H9 (cell line): Measurements from ENCODE around the gene ARHGEF38. TPM values are rescaled to one million over a fixed set of nuclear protein-coding genes. Genes with fewer than 3 reads are reported as not detected.

Experiments used
- DNase-seq: peaks from one replicate; pipeline ENCODE4 v3.0.0-alpha.2; 2017
- H2AFZ ChIP-seq: one replicate; pipeline ENCODE4 v1.6.1; 2013; ENCODE audit warnings: mild to moderate bottlenecking, low read length, control low read depth, moderate library complexity
- H2AK5ac ChIP-seq: 2 replicates; pipeline ENCODE4 v1.6.1; 2013; ENCODE audit warnings: low read length, control low read depth, mixed read lengths; ENCODE audit not compliant: insufficient read length
- H2BK120ac ChIP-seq: one replicate; pipeline ENCODE4 v1.6.1; 2013; ENCODE audit warnings: low read depth, mild to moderate bottlenecking, low read length, control low read depth, inconsistent platforms; ENCODE audit not compliant: poor library complexity, severe bottlenecking
- H2BK12ac ChIP-seq: 2 replicates; pipeline ENCODE4 v1.6.1; 2013; ENCODE audit warnings: low read length, control low read depth, mixed read lengths, low read depth; ENCODE audit not compliant: insufficient read length
- H2BK15ac ChIP-seq: 2 replicates; pipeline ENCODE4 v1.6.1; 2013; ENCODE audit warnings: low read depth, low read length, control low read depth
- H2BK20ac ChIP-seq: one replicate; pipeline ENCODE4 v1.6.1; 2013; ENCODE audit warnings: low read depth, mild to moderate bottlenecking, low read length, control low read depth, inconsistent platforms; ENCODE audit not compliant: poor library complexity, severe bottlenecking
- H2BK5ac ChIP-seq: 2 replicates; pipeline ENCODE4 v1.6.1; 2013; ENCODE audit warnings: low read length, control low read depth, mixed read lengths; ENCODE audit not compliant: insufficient read length
- H3K14ac ChIP-seq: 2 replicates; pipeline ENCODE4 v1.6.1; 2013; ENCODE audit warnings: low read length, control low read depth; ENCODE audit not compliant: insufficient read depth
- H3K18ac ChIP-seq: 2 replicates; pipeline ENCODE4 v1.6.1; 2013; ENCODE audit warnings: low read depth, mild to moderate bottlenecking, mixed read lengths, low read length, control low read depth; ENCODE audit not compliant: insufficient read length
- H3K23ac ChIP-seq: 2 replicates; pipeline ENCODE4 v1.6.1; 2013; ENCODE audit warnings: low read length, control low read depth, mixed read lengths, low read depth; ENCODE audit not compliant: insufficient read length
- H3K23me2 ChIP-seq: 2 replicates; pipeline ENCODE4 v1.6.1; 2013; ENCODE audit warnings: low read depth, mild to moderate bottlenecking, mixed read lengths, low read length, control low read depth; ENCODE audit not compliant: insufficient read length, poor library complexity, severe bottlenecking
- H3K27ac ChIP-seq: 2 replicates; pipeline ENCODE4 v1.5.1; 2013; ENCODE audit warnings: low read length, control low read depth, mixed read lengths, low read depth; ENCODE audit not compliant: insufficient read length
- H3K27me3 ChIP-seq: 2 replicates; pipeline ENCODE4 v1.6.1; 2013; ENCODE audit warnings: low read length, control low read depth, inconsistent platforms; ENCODE audit not compliant: insufficient read depth
- H3K4ac ChIP-seq: 2 replicates; pipeline ENCODE4 v1.6.1; 2013; ENCODE audit warnings: low read depth, mild to moderate bottlenecking, control low read depth, inconsistent platforms, low read length, moderate library complexity
- H3K4me1 ChIP-seq: 2 replicates; pipeline ENCODE4 v1.6.1; 2013; ENCODE audit warnings: low read length, control low read depth, inconsistent platforms; ENCODE audit not compliant: insufficient read depth
- H3K4me2 ChIP-seq: 2 replicates; pipeline ENCODE4 v1.6.1; 2013; ENCODE audit warnings: low read length, control low read depth, mixed read lengths; ENCODE audit not compliant: insufficient read length, insufficient read depth
- H3K56ac ChIP-seq: 2 replicates; pipeline ENCODE4 v1.6.1; 2013; ENCODE audit warnings: low read depth, mild to moderate bottlenecking, mixed read lengths, low read length, control low read depth; ENCODE audit not compliant: insufficient read length
- H3K79me1 ChIP-seq: 2 replicates; pipeline ENCODE4 v1.6.1; 2013; ENCODE audit warnings: low read depth, mild to moderate bottlenecking, moderate library complexity, low read length, control low read depth, inconsistent platforms; ENCODE audit not compliant: insufficient read depth, poor library complexity, severe bottlenecking
- H3K79me2 ChIP-seq: 2 replicates; pipeline ENCODE4 v1.6.1; 2013; ENCODE audit warnings: low read length, control low read depth, inconsistent platforms; ENCODE audit not compliant: insufficient read depth
- H3K9ac ChIP-seq: 2 replicates; pipeline ENCODE4 v1.6.1; 2013; ENCODE audit warnings: low read length, control low read depth, mixed read lengths; ENCODE audit not compliant: insufficient read length; ENCODE audit errors: extremely low read depth
- H3K9me3 ChIP-seq: one replicate; pipeline ENCODE4 v1.6.1; 2013; ENCODE audit warnings: low read depth, low read length, inconsistent platforms; ENCODE audit not compliant: control insufficient read depth
- H3T11ph ChIP-seq: one replicate; pipeline ENCODE4 v1.6.1; 2013; ENCODE audit warnings: mild to moderate bottlenecking, low read length, control low read depth, inconsistent platforms
- H4K20me1 ChIP-seq: one replicate; pipeline ENCODE4 v1.6.1; 2013; ENCODE audit not compliant: control insufficient read depth, insufficient read length, insufficient read depth
- H4K5ac ChIP-seq: 2 replicates; pipeline ENCODE4 v1.6.1; 2013; ENCODE audit warnings: low read depth, mild to moderate bottlenecking, mixed read lengths, low read length, control low read depth; ENCODE audit not compliant: insufficient read length
- H4K8ac ChIP-seq: replicated peaks from 2 replicates; pipeline ENCODE4 v1.6.1; 2013; ENCODE audit warnings: low read length, control low read depth, mixed read lengths, low read depth; ENCODE audit not compliant: insufficient read length
- H4K91ac ChIP-seq: 2 replicates; pipeline ENCODE4 v1.6.1; 2013; ENCODE audit warnings: low read depth, mild to moderate bottlenecking, moderate library complexity, mixed read lengths, low read length, control low read depth; ENCODE audit not compliant: insufficient read length
- H3K27ac Mint-ChIP-seq, 3 experiments: 2 replicates in 2 of 3; 3 replicates in 1 of 3; pipeline ENCODE4 v1.8.0; 2020 to 2021; ENCODE audit warnings: mixed read lengths in 3 of 3, mild to moderate bottlenecking in 1 of 3, moderate library complexity in 1 of 3
- H3K27me3 Mint-ChIP-seq: 2 replicates; pipeline ENCODE4 v1.8.0; 2021; ENCODE audit warnings: low read depth, mild to moderate bottlenecking, moderate library complexity, mixed read lengths
- H3K36me3 Mint-ChIP-seq, 3 experiments: 2 replicates in 2 of 3; 3 replicates in 1 of 3; pipeline ENCODE4 v1.8.0; 2020 to 2021; ENCODE audit warnings: low read depth in 3 of 3, mixed read lengths in 3 of 3; ENCODE audit not compliant: insufficient read depth in 1 of 3
- H3K4me1 Mint-ChIP-seq, 2 experiments: 2 replicates each; pipeline ENCODE4 v1.8.0; 2020; ENCODE audit warnings: mixed read lengths in 2 of 2
- H3K4me3 Mint-ChIP-seq, 2 experiments: 2 replicates in 1 of 2; 3 replicates in 1 of 2; pipeline ENCODE4 v1.8.0; 2020 to 2021; ENCODE audit warnings: mild to moderate bottlenecking in 2 of 2, mixed read lengths in 2 of 2, moderate library complexity in 1 of 2
- H3K9me3 Mint-ChIP-seq, 2 experiments: 2 replicates in 1 of 2; 3 replicates in 1 of 2; pipeline ENCODE4 v1.8.0; 2020; ENCODE audit warnings: mild to moderate bottlenecking in 2 of 2, mixed read lengths in 2 of 2, moderate library complexity in 1 of 2
- CTCF ChIP-seq: fragments of 200-600 bp; sonication (generic); conservative IDR thresholded peaks from 3 replicates; pipeline ENCODE4 v1.8.0; 2021; ENCODE audit warnings: antibody characterized with exemption, mild to moderate bottlenecking
- WGBS: extraction: QIAGEN DNeasy Blood & Tissue Kit; methylation state at CpG from one replicate; pipeline ENCODE4 v1.1.7; 2013; ENCODE audit warnings: missing lambda C conversion rate, low lambda C conversion rate, mixed read lengths; ENCODE audit not compliant: insufficient read length; ENCODE audit errors: extremely low coverage; 5-methylcytosine and 5-hydroxymethylcytosine counted together
- total RNA-seq: library from RNA; stranded (reverse); gene quantifications from 2 replicates; pipeline ENCODE4 v1.2.1, GENCODE V29; 2021

ARHGEF38 gene
- total RNA-seq, 1 experiment from 2014 or later, result not detected

- H3K27ac Mint-ChIP-seq, result no peak overlapping the region
- Histone ChIP-seq H2BK20ac (no peak overlapping the region), H2AFZ (no peak overlapping the region), H4K20me1 (no peaks in the 10 kb centered on the region), H3K27ac (no peak overlapping the region), H3K14ac (no peak overlapping the region), H2BK12ac (no peak overlapping the region), H2BK15ac (no peak overlapping the region), H3K79me2 (no peaks in the 10 kb centered on the region), H2BK5ac (no peak overlapping the region), H3K18ac (no peak overlapping the region), H4K91ac (no peak overlapping the region), H2BK120ac (no peak overlapping the region), H3K4ac (no peak overlapping the region), H4K8ac (no peak overlapping the region), H4K5ac (no peak overlapping the region), H3T11ph (no peak overlapping the region), H3K23me2 (no peaks in the 10 kb centered on the region), H2AK5ac (no peak overlapping the region), H3K27me3 (no peaks in the 10 kb centered on the region), H3K9ac (no peak overlapping the region), H3K79me1 (no peaks in the 10 kb centered on the region), H3K56ac (no peak overlapping the region), H3K23ac (no peak overlapping the region), H3K9me3 (no peaks in the 10 kb centered on the region), H3K4me1 (no peaks in the 10 kb centered on the region), H3K4me2 (no peak overlapping the region)
- no peak for TF ChIP-seq CTCF
- no peak overlapping the region for H3K4me3 Mint-ChIP-seq
- peaks cover 8 to 13% of the 10 kb centered on the region in 2 experiments for H3K4me1 Mint-ChIP-seq
- peaks cover 7% of the 10 kb centered on the region for H3K27me3 Mint-ChIP-seq
- no CpG with 5 or more reads among the region's 3 CpGs for WGBS
- H3K9me3 Mint-ChIP-seq, result no peaks in the 10 kb centered on the region
- H3K36me3 Mint-ChIP-seq, result no peaks in the 10 kb centered on the region
- no peak for DNase-seq
Observed at GRCh38 chr4:105633241-105633640, 80.8 kb downstream of the ARHGEF38 start.
